Stimulated activated CD8-positive, alpha-beta memory T cell treated with anti-CD3 and anti-CD28 coated beads, Interleukin-2, amount 100 ng/mL, for 48 hours (primary cell): ENCODE measurements around the gene SHC1.

Experiments used
- DNase-seq, 2 donors: peaks; one replicate each; pipeline ENCODE4 v3.0.0-alpha.2; 2020; ENCODE audit warnings: low read depth in 2 of 2

The SHC1 gene, protein sequence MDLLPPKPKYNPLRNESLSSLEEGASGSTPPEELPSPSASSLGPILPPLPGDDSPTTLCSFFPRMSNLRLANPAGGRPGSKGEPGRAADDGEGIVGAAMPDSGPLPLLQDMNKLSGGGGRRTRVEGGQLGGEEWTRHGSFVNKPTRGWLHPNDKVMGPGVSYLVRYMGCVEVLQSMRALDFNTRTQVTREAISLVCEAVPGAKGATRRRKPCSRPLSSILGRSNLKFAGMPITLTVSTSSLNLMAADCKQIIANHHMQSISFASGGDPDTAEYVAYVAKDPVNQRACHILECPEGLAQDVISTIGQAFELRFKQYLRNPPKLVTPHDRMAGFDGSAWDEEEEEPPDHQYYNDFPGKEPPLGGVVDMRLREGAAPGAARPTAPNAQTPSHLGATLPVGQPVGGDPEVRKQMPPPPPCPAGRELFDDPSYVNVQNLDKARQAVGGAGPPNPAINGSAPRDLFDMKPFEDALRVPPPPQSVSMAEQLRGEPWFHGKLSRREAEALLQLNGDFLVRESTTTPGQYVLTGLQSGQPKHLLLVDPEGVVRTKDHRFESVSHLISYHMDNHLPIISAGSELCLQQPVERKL

DNA sequence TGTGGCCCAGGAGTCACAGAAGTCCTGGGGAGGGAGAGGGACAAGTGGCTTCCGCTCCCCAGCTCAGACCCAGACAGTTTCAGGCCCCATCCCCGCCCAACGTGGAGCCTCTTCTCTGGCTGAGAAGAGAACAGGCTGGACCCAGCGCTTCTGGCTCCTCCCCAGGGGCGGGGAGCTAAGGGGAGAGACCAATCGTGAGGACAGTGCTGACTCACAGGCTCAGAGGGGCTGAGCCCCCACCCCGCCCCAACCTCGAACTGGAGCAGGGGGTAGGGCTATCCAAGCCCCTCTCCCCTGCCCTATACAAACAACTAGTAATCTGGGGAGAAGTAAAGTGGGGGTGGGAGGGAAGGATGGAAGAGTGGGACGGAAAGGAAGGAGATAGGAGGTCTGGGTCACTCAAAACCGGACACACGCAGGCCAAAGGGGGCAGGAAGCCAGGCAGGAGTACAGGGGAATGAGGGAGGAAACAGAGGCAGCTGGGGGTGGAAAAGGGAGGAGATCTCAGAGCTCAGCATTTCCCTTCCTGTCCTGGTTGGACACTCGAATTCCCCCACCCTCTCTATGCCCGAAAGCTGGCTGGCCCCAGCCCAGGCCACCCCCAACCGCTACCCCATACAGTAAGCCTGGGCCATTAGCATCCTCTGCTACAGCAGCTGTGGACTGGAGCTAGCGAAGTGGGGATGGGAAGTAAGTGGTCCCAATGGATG, at the start of gene SHC1:
Gene SHC1 (minus strand): TSS at position 117 of the 710 bp plus-strand sequence. CDS start 221 bp downstream, outside the sequence.
- DNase-seq, result no peak

DNA sequence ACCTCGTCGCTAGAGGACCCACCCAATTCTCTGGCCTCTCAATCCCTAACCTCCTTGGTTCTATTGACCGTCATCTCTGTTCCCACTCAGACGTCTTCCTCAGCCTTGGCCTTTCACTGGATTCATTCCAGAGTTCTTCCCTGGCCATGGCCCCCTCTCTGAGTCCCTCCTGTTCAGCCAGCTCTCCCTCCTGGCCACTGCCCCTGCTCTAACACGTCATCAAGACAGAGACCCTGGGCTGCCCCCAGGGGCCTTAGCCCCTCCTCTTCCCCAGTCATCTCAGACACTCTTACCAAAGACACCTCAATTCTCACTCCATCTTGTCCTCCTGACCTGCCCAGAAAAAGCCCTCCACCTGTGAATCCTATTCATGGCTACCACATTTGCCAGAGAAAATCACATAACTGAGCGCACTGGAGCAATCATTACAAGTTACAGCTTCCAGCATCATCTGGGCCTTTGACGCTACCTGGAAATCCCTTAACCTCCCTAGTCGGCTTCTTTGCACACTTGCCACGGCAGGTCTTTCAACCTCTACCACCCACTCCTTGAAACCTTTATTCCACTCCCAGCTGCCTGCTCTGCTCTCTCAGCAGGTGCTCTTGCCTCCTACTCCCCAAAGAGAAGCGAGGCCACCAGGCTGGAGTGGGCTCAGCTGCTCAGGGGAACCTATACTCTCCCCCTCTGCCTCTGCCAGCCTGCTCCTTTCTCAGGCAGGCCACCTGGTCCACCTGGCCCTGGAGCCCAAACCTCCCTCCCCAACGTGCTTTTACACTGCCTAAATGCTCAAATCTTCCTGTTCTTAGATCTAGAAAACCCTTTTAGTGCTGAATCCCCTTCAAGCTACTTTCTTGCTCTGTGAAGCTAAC, 49.1 kb upstream of the SHC1 start:
- DNase-seq, result no peak

GRCh38 chr1:155018617-155019348, 48.2 kb upstream of the SHC1 start:
- DNase-seq, result no peak

GRCh38 chr1:155017946-155018316, 47.4 kb upstream of the SHC1 start:
- no peak for DNase-seq

DNA sequence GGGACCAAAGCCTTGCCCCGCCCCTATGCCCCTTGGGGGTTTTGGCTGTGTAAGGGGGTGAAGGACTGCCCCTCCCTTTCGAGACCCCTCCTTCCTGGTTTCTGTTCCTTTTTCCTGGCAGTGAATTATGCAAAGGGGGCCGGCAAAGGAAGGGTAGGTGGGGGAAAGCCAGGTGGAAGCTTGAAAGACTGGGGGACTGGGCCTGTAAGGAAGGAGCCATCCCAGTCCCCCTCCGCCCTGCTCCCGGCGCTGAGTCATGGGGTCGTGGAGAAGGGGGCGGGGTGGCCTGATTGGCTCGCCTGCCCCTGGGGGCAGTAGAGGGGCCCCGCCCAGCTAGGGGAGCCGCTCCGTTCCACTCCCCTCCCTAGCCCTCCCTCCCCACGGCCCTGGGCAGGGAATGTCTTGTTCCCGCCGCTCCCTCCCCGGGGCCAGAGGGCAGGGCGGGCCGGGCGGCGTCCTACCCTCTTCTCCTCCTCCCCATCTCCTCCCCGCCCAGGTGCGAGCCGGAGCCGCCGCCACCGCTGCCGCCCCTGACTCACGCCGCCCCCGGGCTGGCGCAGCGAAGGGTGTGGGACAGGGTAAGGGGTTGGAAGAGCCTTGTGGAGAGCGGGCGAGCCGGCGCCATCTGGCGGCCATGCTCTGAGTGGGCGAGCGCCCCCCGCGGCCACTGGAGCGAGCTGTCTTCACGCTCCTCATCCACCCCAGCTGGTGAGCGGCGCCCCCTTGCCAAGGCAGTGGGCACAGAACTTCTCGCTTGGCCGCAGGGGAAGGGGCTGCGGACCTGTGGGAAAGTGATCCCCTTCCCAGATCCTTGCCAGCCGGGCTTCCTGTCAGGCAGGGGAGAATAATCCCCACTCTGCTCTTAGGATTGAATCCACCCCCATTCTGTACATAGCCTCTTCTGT, 46.7 kb upstream of the SHC1 start:
- DNase-seq, result peak; percentile 83 to 86

GRCh38 chr1:155016231-155016831, 45.8 kb upstream of the SHC1 start:
- no peak for DNase-seq

DNA sequence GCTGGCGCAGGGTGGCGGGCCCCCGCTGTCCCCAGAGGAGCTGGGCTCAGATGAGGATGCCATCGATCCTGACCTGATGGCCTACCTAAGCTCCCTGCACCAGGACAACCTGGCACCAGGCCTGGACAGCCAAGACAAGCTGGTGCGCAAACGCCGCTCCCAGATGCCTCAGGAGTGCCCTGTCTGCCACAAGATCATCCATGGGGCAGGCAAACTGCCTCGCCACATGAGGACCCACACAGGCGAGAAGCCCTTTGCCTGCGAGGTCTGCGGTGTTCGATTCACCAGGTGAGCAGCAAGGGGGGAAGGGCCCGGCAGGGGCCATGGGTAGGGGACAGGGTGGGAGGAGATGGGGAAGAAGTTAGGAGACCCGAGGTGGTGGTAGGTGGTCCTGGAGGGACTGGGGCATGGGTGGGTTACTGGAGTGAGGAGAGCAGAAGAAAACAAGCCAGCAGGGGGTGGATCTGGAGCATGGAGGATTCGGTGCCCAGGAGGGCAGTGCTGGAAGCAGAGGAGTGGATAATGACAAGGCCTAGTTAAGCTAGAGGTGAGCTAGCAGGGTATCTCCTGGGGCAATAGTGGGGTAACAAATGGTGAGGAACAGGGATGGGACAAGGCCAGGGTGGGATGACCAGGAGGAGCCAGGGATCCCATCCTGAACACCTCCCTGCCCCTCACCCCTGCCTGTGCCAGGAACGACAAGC, 45.1 kb upstream of the SHC1 start:
- DNase-seq, result no peak

DNA sequence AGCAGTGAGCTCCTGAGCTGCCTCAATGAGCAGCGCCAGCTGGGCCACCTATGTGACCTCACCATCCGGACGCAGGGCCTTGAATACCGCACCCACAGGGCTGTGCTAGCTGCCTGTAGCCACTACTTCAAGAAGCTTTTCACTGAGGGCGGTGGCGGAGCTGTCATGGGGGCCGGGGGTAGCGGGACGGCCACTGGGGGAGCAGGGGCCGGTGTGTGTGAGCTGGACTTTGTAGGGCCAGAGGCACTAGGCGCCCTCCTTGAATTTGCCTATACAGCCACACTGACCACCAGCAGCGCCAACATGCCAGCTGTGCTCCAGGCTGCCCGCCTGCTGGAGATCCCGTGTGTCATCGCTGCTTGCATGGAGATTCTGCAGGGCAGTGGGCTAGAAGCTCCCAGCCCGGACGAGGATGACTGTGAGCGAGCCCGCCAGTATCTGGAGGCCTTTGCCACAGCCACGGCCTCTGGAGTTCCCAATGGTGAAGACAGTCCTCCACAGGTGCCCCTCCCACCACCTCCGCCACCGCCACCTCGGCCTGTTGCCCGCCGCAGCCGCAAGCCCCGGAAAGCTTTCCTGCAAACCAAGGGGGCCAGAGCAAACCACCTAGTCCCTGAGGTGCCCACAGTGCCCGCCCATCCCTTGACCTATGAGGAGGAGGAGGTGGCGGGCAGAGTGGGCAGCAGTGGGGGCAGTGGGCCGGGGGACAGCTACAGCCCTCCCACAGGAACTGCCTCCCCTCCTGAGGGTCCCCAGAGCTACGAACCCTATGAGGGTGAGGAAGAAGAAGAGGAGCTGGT, 44.4 kb upstream of the SHC1 start:
- no peak for DNase-seq

- no peak for DNase-seq
Observed at GRCh38 chr1:155013632-155014031, 43.1 kb upstream of the SHC1 start.

DNA sequence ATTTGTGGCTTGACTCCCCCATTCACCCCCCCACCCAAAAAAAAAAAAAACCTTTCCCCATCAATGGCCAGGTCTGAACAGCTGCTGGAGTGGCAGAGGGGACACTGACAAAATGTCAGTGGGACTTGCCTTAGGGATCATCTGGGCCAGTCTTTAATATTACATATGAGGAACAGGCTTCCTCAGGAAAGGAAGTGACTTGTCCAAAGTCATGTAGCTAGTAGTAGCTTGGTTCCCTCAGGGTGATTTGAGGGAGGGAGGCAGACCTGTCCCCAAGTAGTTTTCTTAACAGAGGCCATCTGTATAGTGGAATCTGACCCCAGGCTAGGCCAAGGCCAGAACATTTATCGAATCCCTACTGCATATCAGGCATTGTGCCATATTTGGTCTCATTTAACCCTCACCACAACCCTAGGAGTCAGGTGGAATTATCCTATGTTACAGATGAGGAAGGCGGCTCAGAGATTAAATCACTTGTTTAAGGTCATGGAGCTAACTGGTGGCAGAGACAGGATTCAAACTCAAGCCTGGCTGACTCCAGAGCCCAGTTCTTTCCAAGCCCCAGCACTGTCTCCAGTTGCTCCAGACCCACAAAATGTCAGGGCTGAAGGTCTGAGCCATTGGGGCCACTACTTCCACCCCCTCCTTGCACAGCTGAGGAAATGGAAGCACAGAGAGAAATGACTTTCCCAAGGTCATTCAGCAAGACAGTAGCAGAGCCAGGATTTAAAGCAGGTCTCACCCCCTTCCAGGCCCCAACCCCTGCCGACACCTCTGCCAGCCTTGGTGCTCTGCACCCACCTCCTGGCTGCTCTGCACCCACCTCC, 42.4 kb upstream of the SHC1 start:
- DNase-seq, result no peak

GRCh38 chr1:155012026-155012546, 41.5 kb upstream of the SHC1 start:
- no peak for DNase-seq

DNA sequence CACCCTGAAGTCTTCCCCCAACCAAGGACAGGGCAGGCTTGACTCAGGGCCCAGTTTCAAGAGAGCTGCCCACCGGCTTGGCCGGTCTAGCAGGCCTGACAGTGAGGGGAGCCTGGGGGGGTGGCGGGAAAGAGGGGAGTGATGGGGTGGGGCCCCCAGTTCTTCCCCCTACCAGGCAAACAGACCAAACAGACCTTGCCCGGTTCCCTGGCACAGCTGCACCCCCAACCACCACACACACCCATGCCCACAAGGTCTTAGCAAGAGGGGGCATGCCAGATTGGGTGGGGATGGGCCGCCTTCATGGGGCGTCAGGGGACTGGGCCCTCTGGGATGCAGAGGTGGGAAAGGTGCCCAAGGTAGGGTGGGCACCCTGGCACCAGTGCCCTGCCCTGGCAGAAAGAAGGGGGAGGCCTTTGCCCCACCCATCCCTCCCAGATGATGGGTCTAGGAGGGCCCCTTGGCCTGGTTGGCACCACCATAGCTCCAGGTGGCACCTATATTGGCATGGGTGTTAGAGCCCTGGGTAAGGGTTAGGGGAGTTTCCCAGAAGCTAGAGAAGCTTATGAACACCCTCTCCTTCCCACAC, 41.0 kb upstream of the SHC1 start:
- no peak for DNase-seq

DNA sequence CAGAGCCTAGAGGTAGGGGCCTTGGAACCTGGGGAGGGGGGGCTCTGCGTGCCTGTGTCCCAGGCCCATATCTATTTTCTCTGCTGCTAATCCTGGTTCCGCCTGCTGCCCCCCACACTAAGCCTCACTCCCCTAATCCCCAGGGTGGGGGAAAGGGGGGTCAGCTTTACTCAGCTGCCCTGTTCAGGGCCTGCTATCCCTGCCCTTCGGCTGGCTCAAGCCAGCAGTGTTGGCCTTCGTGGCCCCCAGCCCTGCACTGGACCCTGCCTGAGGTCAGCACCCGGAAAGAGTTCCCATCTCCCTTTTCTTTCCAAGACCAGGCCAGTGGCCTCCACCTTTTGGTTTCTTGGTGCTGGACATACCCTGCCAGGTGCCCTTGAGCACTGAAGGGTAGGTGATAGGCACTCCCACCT, 40.5 kb upstream of the SHC1 start:
- DNase-seq, result no peak

GRCh38 chr1:155010211-155010918, 39.8 kb upstream of the SHC1 start:
- DNase-seq, result no peak

- no peak for DNase-seq
Observed at GRCh38 chr1:155009742-155010141, 39.2 kb upstream of the SHC1 start.

DNA sequence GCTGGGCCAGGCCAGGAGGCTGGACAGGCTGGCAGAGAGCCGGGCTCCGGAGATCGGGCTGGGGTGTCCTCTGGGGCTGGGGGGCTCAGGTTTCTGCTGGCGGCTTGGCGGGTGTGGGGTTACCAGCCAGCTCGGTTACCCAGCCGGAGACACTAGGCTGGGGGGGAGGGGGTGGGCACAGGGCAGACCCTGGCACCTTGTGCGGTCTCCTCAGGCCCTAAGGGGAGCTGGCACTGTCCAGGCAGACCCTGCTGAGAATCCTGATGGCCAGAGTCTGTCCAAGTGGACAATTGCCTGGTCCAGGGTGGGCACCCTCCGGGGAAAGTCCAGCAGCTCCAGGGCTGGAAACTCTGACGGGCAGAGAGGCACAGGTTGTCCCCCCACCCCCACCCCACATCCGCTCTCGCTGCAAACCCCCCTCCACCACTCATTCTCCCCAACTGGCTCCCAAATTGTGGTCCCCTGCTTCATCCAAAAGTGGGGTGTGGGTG, 38.7 kb upstream of the SHC1 start:
- no peak for DNase-seq
